Measurements from ENCODE around the gene MARCHF3. TPM values are rescaled to one million over a fixed set of nuclear protein-coding genes. Genes with fewer than 3 reads are reported as not detected.

MARCHF3 gene
- polyA plus RNA-seq, 1 donor from 2014 or later = 3.9 TPM

- Histone ChIP-seq H3K79me2 (replicated peaks; ENCODE audit: insufficient read depth, low read length) (no peaks in the 10 kb centered on the region), H3K4me2 (ENCODE audit: low read length) (no peak overlapping the region), H3F3A (ENCODE audit: insufficient read depth, low read length, poor library complexity, severe bottlenecking) (no peaks in the 10 kb centered on the region), H3K9me3 (ENCODE audit: low read length) (no peaks in the 10 kb centered on the region), H3K36me3 (ENCODE audit: insufficient read depth, low read length) (no peaks in the 10 kb centered on the region), H3K4me3 (ENCODE audit: low read length) (no peak overlapping the region), H3K27ac (ENCODE audit: low read length) (no peak overlapping the region), H3K27me3 (ENCODE audit: insufficient read depth, low read depth, low read length) (no peaks in the 10 kb centered on the region), H3K9ac (ENCODE audit: low read length) (no peak overlapping the region), H4K20me1 (ENCODE audit: insufficient read depth) (no peaks in the 10 kb centered on the region), H2AFZ (ENCODE audit: low read depth, low read length) (no peak overlapping the region), H3K9me2 (ENCODE audit: insufficient read depth, low read length) (no peaks in the 10 kb centered on the region)
- TF ChIP-seq EP300 (conservative IDR thresholded peaks at IDR 0.05; ENCODE audit: poor library complexity, severe bottlenecking) (no peak), EZH2 (IDR thresholded peaks at IDR 0.05; ENCODE audit: borderline replicate concordance, insufficient read depth, low read length, poor library complexity, severe bottlenecking) (no peak), POLR2AphosphoS5 (IDR thresholded peaks at IDR 0.05) (no peak), MXI1 (conservative IDR thresholded peaks at IDR 0.05; ENCODE audit: poor library complexity, severe bottlenecking) (no peak), TAF1 (IDR thresholded peaks at IDR 0.05; ENCODE audit: low read depth) (no peak), SMC3 (conservative IDR thresholded peaks at IDR 0.05; ENCODE audit: poor library complexity) (no peak), RAD21 (conservative IDR thresholded peaks at IDR 0.05) (no peak)
- TF ChIP-seq, protein P1, sequence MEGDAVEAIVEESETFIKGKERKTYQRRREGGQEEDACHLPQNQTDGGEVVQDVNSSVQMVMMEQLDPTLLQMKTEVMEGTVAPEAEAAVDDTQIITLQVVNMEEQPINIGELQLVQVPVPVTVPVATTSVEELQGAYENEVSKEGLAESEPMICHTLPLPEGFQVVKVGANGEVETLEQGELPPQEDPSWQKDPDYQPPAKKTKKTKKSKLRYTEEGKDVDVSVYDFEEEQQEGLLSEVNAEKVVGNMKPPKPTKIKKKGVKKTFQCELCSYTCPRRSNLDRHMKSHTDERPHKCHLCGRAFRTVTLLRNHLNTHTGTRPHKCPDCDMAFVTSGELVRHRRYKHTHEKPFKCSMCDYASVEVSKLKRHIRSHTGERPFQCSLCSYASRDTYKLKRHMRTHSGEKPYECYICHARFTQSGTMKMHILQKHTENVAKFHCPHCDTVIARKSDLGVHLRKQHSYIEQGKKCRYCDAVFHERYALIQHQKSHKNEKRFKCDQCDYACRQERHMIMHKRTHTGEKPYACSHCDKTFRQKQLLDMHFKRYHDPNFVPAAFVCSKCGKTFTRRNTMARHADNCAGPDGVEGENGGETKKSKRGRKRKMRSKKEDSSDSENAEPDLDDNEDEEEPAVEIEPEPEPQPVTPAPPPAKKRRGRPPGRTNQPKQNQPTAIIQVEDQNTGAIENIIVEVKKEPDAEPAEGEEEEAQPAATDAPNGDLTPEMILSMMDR (IDR thresholded peaks at IDR 0.05; ENCODE audit: poor library complexity, severe bottlenecking) = no peak
- TF ChIP-seq, protein P2, sequence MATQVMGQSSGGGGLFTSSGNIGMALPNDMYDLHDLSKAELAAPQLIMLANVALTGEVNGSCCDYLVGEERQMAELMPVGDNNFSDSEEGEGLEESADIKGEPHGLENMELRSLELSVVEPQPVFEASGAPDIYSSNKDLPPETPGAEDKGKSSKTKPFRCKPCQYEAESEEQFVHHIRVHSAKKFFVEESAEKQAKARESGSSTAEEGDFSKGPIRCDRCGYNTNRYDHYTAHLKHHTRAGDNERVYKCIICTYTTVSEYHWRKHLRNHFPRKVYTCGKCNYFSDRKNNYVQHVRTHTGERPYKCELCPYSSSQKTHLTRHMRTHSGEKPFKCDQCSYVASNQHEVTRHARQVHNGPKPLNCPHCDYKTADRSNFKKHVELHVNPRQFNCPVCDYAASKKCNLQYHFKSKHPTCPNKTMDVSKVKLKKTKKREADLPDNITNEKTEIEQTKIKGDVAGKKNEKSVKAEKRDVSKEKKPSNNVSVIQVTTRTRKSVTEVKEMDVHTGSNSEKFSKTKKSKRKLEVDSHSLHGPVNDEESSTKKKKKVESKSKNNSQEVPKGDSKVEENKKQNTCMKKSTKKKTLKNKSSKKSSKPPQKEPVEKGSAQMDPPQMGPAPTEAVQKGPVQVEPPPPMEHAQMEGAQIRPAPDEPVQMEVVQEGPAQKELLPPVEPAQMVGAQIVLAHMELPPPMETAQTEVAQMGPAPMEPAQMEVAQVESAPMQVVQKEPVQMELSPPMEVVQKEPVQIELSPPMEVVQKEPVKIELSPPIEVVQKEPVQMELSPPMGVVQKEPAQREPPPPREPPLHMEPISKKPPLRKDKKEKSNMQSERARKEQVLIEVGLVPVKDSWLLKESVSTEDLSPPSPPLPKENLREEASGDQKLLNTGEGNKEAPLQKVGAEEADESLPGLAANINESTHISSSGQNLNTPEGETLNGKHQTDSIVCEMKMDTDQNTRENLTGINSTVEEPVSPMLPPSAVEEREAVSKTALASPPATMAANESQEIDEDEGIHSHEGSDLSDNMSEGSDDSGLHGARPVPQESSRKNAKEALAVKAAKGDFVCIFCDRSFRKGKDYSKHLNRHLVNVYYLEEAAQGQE (IDR thresholded peaks at IDR 0.05; ENCODE audit: borderline replicate concordance) = no peak
Observed at GRCh38 chr5:127074466-127074865, 44.1 kb upstream of the MARCHF3 start.

DNA sequence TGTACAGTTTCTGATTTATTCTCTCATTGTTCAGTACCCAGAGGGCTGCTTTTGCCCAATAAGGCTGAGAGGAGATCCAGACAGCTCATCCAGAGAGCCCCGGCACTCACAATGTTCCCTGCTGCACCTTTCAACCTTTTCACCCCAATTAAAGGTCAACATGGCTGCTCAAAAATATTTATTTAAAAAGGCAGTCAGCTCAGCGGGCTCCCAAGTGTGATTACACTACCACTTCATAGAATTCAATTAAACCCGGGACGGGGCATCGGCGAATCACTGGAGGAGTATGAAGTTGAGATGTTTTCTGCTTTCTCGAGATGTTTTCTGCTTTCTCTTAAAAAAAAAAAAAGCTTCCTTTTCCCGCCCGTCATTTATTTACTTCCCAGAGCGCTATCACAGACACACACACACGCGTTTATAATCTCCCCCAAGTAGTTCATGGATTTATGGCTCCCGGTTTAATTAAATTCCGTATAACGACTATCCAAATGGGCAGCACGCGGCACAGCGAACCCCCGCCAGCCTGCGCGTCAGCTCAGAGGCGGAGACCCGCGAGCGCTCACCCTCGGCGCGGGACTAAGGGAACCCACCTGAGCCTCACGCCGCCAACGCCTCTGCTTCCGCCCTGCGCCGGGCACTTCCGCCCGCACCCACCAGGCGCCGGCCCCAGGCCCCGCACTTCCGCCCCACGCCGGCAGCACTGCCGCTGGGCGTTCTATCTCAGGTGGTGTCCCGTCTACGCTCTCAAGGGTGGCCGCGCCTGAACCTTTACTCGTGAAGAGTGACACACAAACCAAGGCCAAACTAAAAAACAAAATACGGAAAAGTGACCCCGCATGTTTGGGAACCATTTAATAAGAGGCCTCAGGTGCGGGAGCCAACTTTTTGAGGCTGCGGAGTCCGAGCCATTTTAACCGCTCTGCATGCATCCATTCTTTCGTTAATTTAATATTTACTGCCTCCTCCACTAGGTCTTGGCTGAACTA, 42.8 kb upstream of the MARCHF3 start, which contains the start of gene C5orf63:
TSS of gene C5orf63 (minus strand) at position 642 of the 986 bp plus-strand sequence. CDS start 14,507 bp downstream, outside the sequence.
- no peak within 1 kb of the TSS for H2AFZ ChIP-seq (ENCODE audit: low read depth, low read length)
- H3K9ac ChIP-seq (ENCODE audit: low read length) = no peak within 1 kb of the TSS
- no peak for TF ChIP-seq TAF1 (IDR thresholded peaks at IDR 0.05; ENCODE audit: low read depth)
- TF ChIP-seq, protein P2 (IDR thresholded peaks at IDR 0.05; ENCODE audit: borderline replicate concordance) = no peak
- TF ChIP-seq RAD21 (conservative IDR thresholded peaks at IDR 0.05) = no peak
- TF ChIP-seq MXI1 (conservative IDR thresholded peaks at IDR 0.05; ENCODE audit: poor library complexity, severe bottlenecking) = no peak
- no peak for TF ChIP-seq EZH2 (IDR thresholded peaks at IDR 0.05; ENCODE audit: borderline replicate concordance, insufficient read depth, low read length, poor library complexity, severe bottlenecking)
- TF ChIP-seq, protein P1 (IDR thresholded peaks at IDR 0.05; ENCODE audit: poor library complexity, severe bottlenecking) = no peak
- TF ChIP-seq EP300 (conservative IDR thresholded peaks at IDR 0.05; ENCODE audit: poor library complexity, severe bottlenecking) = no peak
- H3K27ac ChIP-seq (ENCODE audit: low read length) = no peak within 1 kb of the TSS
- no peaks in the 10 kb centered on the region for H3K9me3 ChIP-seq (ENCODE audit: low read length)
- no peaks in the 10 kb centered on the region for H3K36me3 ChIP-seq (ENCODE audit: insufficient read depth, low read length)
- no peak within 1 kb of the TSS for H3K4me2 ChIP-seq (ENCODE audit: low read length)
- no peaks in the 10 kb centered on the region for H4K20me1 ChIP-seq (ENCODE audit: insufficient read depth)
- no peak within 1 kb of the TSS for H3K4me3 ChIP-seq (ENCODE audit: low read length)
- no peaks in the 10 kb centered on the region for H3K9me2 ChIP-seq (ENCODE audit: insufficient read depth, low read length)
- H3K27me3 ChIP-seq (ENCODE audit: insufficient read depth, low read depth, low read length) = no peaks in the 10 kb centered on the region
- no peaks in the 10 kb centered on the region for H3F3A ChIP-seq (ENCODE audit: insufficient read depth, low read length, poor library complexity, severe bottlenecking)
- H3K79me2 ChIP-seq (replicated peaks; ENCODE audit: insufficient read depth, low read length) = no peaks in the 10 kb centered on the region

All from neural cell (in vitro differentiated cells).